Body of pancreas (tissue), 4 donors: ENCODE results near the gene QSOX1. TPM values are rescaled to one million over a fixed set of nuclear protein-coding genes. Genes with fewer than 3 reads are reported as not detected.

Source experiments
- ATAC-seq: fragments of 150-250 bp; one replicate; pipeline ENCODE4 v1.9.1; 2016
- DNase-seq, 4 donors: peaks; one replicate each; pipeline ENCODE4 v3.0.0-alpha.2; 2019
- H3K27ac ChIP-seq, 4 donors: fragments of 200-600 bp; sonication (generic); 1 replicate in 3 of 4; 2 replicates in 1 of 4; pipeline versions ENCODE4 v1.5.1 to v1.6.1; 2016 to 2019; ENCODE audit warnings: mild to moderate bottlenecking in 1 of 4, mixed read lengths in 1 of 4, moderate library complexity in 1 of 4
- H3K27me3 ChIP-seq, 2 donors: fragments of 200-600 bp; sonication (generic); one replicate each; pipeline ENCODE4 v1.6.0; 2016; ENCODE audit warnings: mild to moderate bottlenecking in 1 of 2
- H3K36me3 ChIP-seq, 2 donors: fragments of 200-600 bp; sonication (generic); replicated peaks in 1 of 2; 2 replicates each; pipeline ENCODE4 v1.5.1; 2016; ENCODE audit warnings: low read depth in 2 of 2; ENCODE audit not compliant: insufficient read depth in 1 of 2
- H3K4me1 ChIP-seq: fragments of 200-600 bp; sonication (generic); one replicate; pipeline ENCODE4 v1.6.0; 2016
- H3K4me3 ChIP-seq, 2 donors: fragments of 200-600 bp; sonication (generic); 1 replicate in 1 of 2; 2 replicates in 1 of 2; pipeline ENCODE4 v1.5.1; 2016 to 2019
- H3K9me3 ChIP-seq, 3 donors: fragments of 200-600 bp; sonication (generic); 1 replicate in 2 of 3; 2 replicates in 1 of 3; pipeline ENCODE4 v1.5.1; 2016
- CTCF ChIP-seq, 7 experiments: fragments of 450-650 bp in 4 of 7; fragments of 200-600 bp in 3 of 7; sonication (generic) in 3 of 7; IDR thresholded peaks; one replicate each; pipeline ENCODE4 v1.5.1; 2016 to 2019; ENCODE audit warnings: antibody characterized with exemption in 7 of 7
- POLR2A ChIP-seq, 3 donors: fragments of 450-650 bp; IDR thresholded peaks; one replicate each; pipeline ENCODE4 v1.6.1; 2016; ENCODE audit warnings: antibody characterized with exemption in 3 of 3, mild to moderate bottlenecking in 2 of 3
- WGBS, 2 donors: methylation state at CpG; one replicate each; pipeline ENCODE4 v1.1.5; 2017; 5-methylcytosine and 5-hydroxymethylcytosine counted together
- intact Hi-C: fragments of 100-400 bp; cut with DNase I; formaldehyde crosslinking; loops from one replicate; pipeline ENCODE4 v1.15.1; 2023
- total RNA-seq, 2 donors: library from RNA; depleted of rRNA; stranded (reverse); fragments of >200 nt; gene quantifications; one replicate each; pipeline ENCODE4 v1.1.0, GENCODE V29; 2016

Gene QSOX1
- total RNA-seq, 2 donors from 2014 or later, result 61.5 to 192 TPM

- ATAC-seq, result no peak
- 75 to 82% methylated on average over 4 of the region's 4 CpGs for WGBS, 2 donors
Measured at GRCh38 chr1:180136331-180136967, 18.2 kb upstream of the QSOX1 start.

GRCh38 chr1:180136968-180137356, 17.7 kb upstream of the QSOX1 start:
- no peak for DNase-seq
- Histone ChIP-seq H3K4me1 (no peaks in the 10 kb centered on the region), H3K9me3 (no peaks in the 10 kb centered on the region), H3K36me3 (no peaks in the 10 kb centered on the region), H3K27ac (no peak overlapping the region), H3K4me3 (no peak overlapping the region), H3K27me3 (no peaks in the 10 kb centered on the region)
- ATAC-seq, result no peak
- TF ChIP-seq POLR2A (IDR thresholded peaks at IDR 0.05) (no peak), CTCF (IDR thresholded peaks at IDR 0.05) (no peak)
- intact Hi-C loops, result no loop called here

More at GRCh38 chr1:180136331-180136967, 18.2 kb upstream of the QSOX1 start:
- no peak overlapping the region for H3K4me3 ChIP-seq
- TF ChIP-seq POLR2A (IDR thresholded peaks at IDR 0.05) (no peak), CTCF (IDR thresholded peaks at IDR 0.05) (no peak)
- no peak overlapping the region for H3K27ac ChIP-seq
- no peak for DNase-seq
- no peaks in the 10 kb centered on the region for H3K27me3 ChIP-seq
- no peaks in the 10 kb centered on the region for H3K9me3 ChIP-seq
- no peaks in the 10 kb centered on the region for H3K36me3 ChIP-seq
- intact Hi-C loops, result no loop called here
- H3K4me1 ChIP-seq, result no peaks in the 10 kb centered on the region

- Histone ChIP-seq H3K4me1 (no peaks in the 10 kb centered on the region), H3K36me3 (no peaks in the 10 kb centered on the region), H3K27ac (no peak overlapping the region), H3K4me3 (no peak overlapping the region), H3K9me3 (no peaks in the 10 kb centered on the region), H3K27me3 (no peaks in the 10 kb centered on the region)
- intact Hi-C loops, result no loop called here
- DNase-seq, result no peak
- WGBS, 2 donors, result 56 to 62% methylated on average over 2 of the region's 2 CpGs
- no peak for ATAC-seq
- TF ChIP-seq CTCF (IDR thresholded peaks at IDR 0.05) (no peak), POLR2A (IDR thresholded peaks at IDR 0.05) (no peak)
Measured at GRCh38 chr1:180137776-180138175, 16.9 kb upstream of the QSOX1 start.

GRCh38 chr1:180141381-180141934, 13.2 kb upstream of the QSOX1 start:
- no peak for DNase-seq
- no peak overlapping the region for H3K4me3 ChIP-seq
- intact Hi-C loops, result no loop called here
- 70 to 78% methylated on average over 6 of the region's 6 CpGs for whole genome bisulfite sequencing, 2 donors
- H3K4me1 ChIP-seq, result no peaks in the 10 kb centered on the region
- TF ChIP-seq CTCF (IDR thresholded peaks at IDR 0.05), result no peak
- no peak for TF ChIP-seq POLR2A (IDR thresholded peaks at IDR 0.05)
- H3K27me3 ChIP-seq, result no peaks in the 10 kb centered on the region
- no peaks in the 10 kb centered on the region for H3K36me3 ChIP-seq
- ATAC-seq, result no peak
- H3K9me3 ChIP-seq, result no peaks in the 10 kb centered on the region
- H3K27ac ChIP-seq, result no peak overlapping the region

GRCh38 chr1:180143359-180143758, 11.3 kb upstream of the QSOX1 start:
- TF ChIP-seq CTCF (IDR thresholded peaks at IDR 0.05) (no peak), POLR2A (IDR thresholded peaks at IDR 0.05) (no peak)
- no peaks in the 10 kb centered on the region for H3K27me3 ChIP-seq
- ATAC-seq (no peak), DNase-seq (no peak)
- H3K36me3 ChIP-seq, result no peaks in the 10 kb centered on the region
- H3K27ac ChIP-seq, result no peak overlapping the region
- H3K4me3 ChIP-seq, result no peak overlapping the region
- H3K4me1 ChIP-seq, result no peaks in the 10 kb centered on the region
- intact Hi-C loops, result no loop called here
- H3K9me3 ChIP-seq, result no peaks in the 10 kb centered on the region
- 63 to 76% methylated on average over 3 of the region's 3 CpGs for whole genome bisulfite sequencing, 2 donors
